ENCODE data around the gene TUBGCP2.
A peak's percentile ranks its signal among the peaks of the same experiment; 100 is the strongest.

Gene TUBGCP2

GRCh38 chr10:133251388-133252222 is 57.1 kb downstream of the TUBGCP2 start:
- H3K4me3 ChIP-seq (ENCODE audit: insufficient read depth in 1 of 2, low read depth in 1 of 2, low read length in 2 of 2) = no peak overlapping the region
- no peak overlapping the region for H3K27ac ChIP-seq (ENCODE audit: low read length, poor library complexity, severe bottlenecking)
- no peaks in the 10 kb centered on the region for H3K79me1 ChIP-seq (replicated peaks; ENCODE audit: low read length, poor library complexity, severe bottlenecking)
- H3K4me1 ChIP-seq (ENCODE audit: control insufficient read depth, insufficient read depth, low read depth, low read length) = peaks cover 2% of the 10 kb centered on the region
- no peaks in the 10 kb centered on the region for H3K9me3 ChIP-seq (ENCODE audit: control insufficient read depth, low read length)
- H2BK15ac ChIP-seq (ENCODE audit: low read depth, poor library complexity, severe bottlenecking) = no peak overlapping the region
- H3K36me3 ChIP-seq (ENCODE audit: control insufficient read depth in 1 of 2, insufficient read depth in 2 of 2, low read depth in 1 of 2, low read length in 2 of 2) = no peaks in the 10 kb centered on the region
- no peak overlapping the region for H3K4me2 ChIP-seq (ENCODE audit: low read length, poor library complexity, severe bottlenecking)
- H3K4ac ChIP-seq (ENCODE audit: low read depth in 1 of 2, low read length in 2 of 2) = no peak overlapping the region
- H3K27me3 ChIP-seq (ENCODE audit: control insufficient read depth in 1 of 2, insufficient read depth in 1 of 2, low read length in 2 of 2) = peaks cover 5 to 39% of the 10 kb centered on the region in 2 experiments
- no peak overlapping the region for H3K23ac ChIP-seq (ENCODE audit: low read length in 2 of 2)
- no peak overlapping the region for H3K9ac ChIP-seq (ENCODE audit: low read length)
- no peak overlapping the region for H2BK120ac ChIP-seq (ENCODE audit: low read depth, low read length)
- H4K8ac ChIP-seq (ENCODE audit: low read length) = no peak overlapping the region
- no peak overlapping the region for H3K18ac ChIP-seq (ENCODE audit: low read depth in 1 of 2, low read length in 2 of 2)
- no peak overlapping the region for H2AK5ac ChIP-seq (ENCODE audit: low read length, severe bottlenecking)
- H3K14ac ChIP-seq (ENCODE audit: low read length in 2 of 2) = no peak overlapping the region
- H2AFZ ChIP-seq (ENCODE audit: low read depth, low read length) = no peak overlapping the region
- no peak overlapping the region for H2BK5ac ChIP-seq (ENCODE audit: low read depth, low read length, poor library complexity, severe bottlenecking)
- H4K91ac ChIP-seq (ENCODE audit: low read length) = no peak overlapping the region
- DNase-seq = no peak
- WGBS = 78% methylated on average over 27 of the region's 28 CpGs
- H2BK12ac ChIP-seq (ENCODE audit: low read length in 2 of 2) = no peak overlapping the region

- 71% methylated on average over 11 of the region's 11 CpGs for WGBS
- no peak for DNase-seq
- no peak overlapping the region for H3K9ac ChIP-seq (ENCODE audit: low read length)
- H4K8ac ChIP-seq (ENCODE audit: low read length) = no peak overlapping the region
- no peak overlapping the region for H2AK5ac ChIP-seq (ENCODE audit: low read length, severe bottlenecking)
- H3K4me3 ChIP-seq (ENCODE audit: insufficient read depth in 1 of 2, low read depth in 1 of 2, low read length in 2 of 2) = no peak overlapping the region
- H2BK12ac ChIP-seq (ENCODE audit: low read length in 2 of 2) = no peak overlapping the region
- no peak overlapping the region for H3K23ac ChIP-seq (ENCODE audit: low read length in 2 of 2)
- no peak overlapping the region for H2BK5ac ChIP-seq (ENCODE audit: low read depth, low read length, poor library complexity, severe bottlenecking)
- H2AFZ ChIP-seq (ENCODE audit: low read depth, low read length) = no peak overlapping the region
- no peak overlapping the region for H2BK120ac ChIP-seq (ENCODE audit: low read depth, low read length)
- H3K27ac ChIP-seq (ENCODE audit: low read length, poor library complexity, severe bottlenecking) = no peak overlapping the region
- no peak overlapping the region for H3K4ac ChIP-seq (ENCODE audit: low read depth in 1 of 2, low read length in 2 of 2)
- H4K91ac ChIP-seq (ENCODE audit: low read length) = no peak overlapping the region
- H3K27me3 ChIP-seq (ENCODE audit: control insufficient read depth in 1 of 2, insufficient read depth in 1 of 2, low read length in 2 of 2) = peaks cover 5 to 53% of the 10 kb centered on the region in 2 experiments
- no peak overlapping the region for H2BK15ac ChIP-seq (ENCODE audit: low read depth, poor library complexity, severe bottlenecking)
- no peak overlapping the region for H3K18ac ChIP-seq (ENCODE audit: low read depth in 1 of 2, low read length in 2 of 2)
- no peaks in the 10 kb centered on the region for H3K9me3 ChIP-seq (ENCODE audit: control insufficient read depth, low read length)
- H3K4me1 ChIP-seq (ENCODE audit: control insufficient read depth, insufficient read depth, low read depth, low read length) = peaks cover 2% of the 10 kb centered on the region
- no peaks in the 10 kb centered on the region for H3K36me3 ChIP-seq (ENCODE audit: control insufficient read depth in 1 of 2, insufficient read depth in 2 of 2, low read depth in 1 of 2, low read length in 2 of 2)
- no peak overlapping the region for H3K14ac ChIP-seq (ENCODE audit: low read length in 2 of 2)
- H3K4me2 ChIP-seq (ENCODE audit: low read length, poor library complexity, severe bottlenecking) = no peak overlapping the region
- H3K79me1 ChIP-seq (replicated peaks; ENCODE audit: low read length, poor library complexity, severe bottlenecking) = no peaks in the 10 kb centered on the region
Observed at GRCh38 chr10:133249975-133250754, 58.5 kb downstream of the TUBGCP2 start.

- no peak overlapping the region for H3K4me2 ChIP-seq (ENCODE audit: low read length, poor library complexity, severe bottlenecking)
- DNase-seq = no peak
- peaks cover 5 to 61% of the 10 kb centered on the region in 2 experiments for H3K27me3 ChIP-seq (ENCODE audit: control insufficient read depth in 1 of 2, insufficient read depth in 1 of 2, low read length in 2 of 2)
- no peak overlapping the region for H2AFZ ChIP-seq (ENCODE audit: low read depth, low read length)
- no peak overlapping the region for H2BK120ac ChIP-seq (ENCODE audit: low read depth, low read length)
- no peak overlapping the region for H2AK5ac ChIP-seq (ENCODE audit: low read length, severe bottlenecking)
- H3K4ac ChIP-seq (ENCODE audit: low read depth in 1 of 2, low read length in 2 of 2) = no peak overlapping the region
- no peak overlapping the region for H3K14ac ChIP-seq (ENCODE audit: low read length in 2 of 2)
- H3K18ac ChIP-seq (ENCODE audit: low read depth in 1 of 2, low read length in 2 of 2) = no peak overlapping the region
- H3K4me3 ChIP-seq (ENCODE audit: insufficient read depth in 1 of 2, low read depth in 1 of 2, low read length in 2 of 2) = no peak overlapping the region
- H3K9me3 ChIP-seq (ENCODE audit: control insufficient read depth, low read length) = no peaks in the 10 kb centered on the region
- 72% methylated on average over 19 of the region's 21 CpGs for WGBS
- no peak overlapping the region for H3K27ac ChIP-seq (ENCODE audit: low read length, poor library complexity, severe bottlenecking)
- no peak overlapping the region for H3K9ac ChIP-seq (ENCODE audit: low read length)
- no peak overlapping the region for H3K23ac ChIP-seq (ENCODE audit: low read length in 2 of 2)
- H4K91ac ChIP-seq (ENCODE audit: low read length) = peak overlapping the region; percentile 43
- H2BK5ac ChIP-seq (ENCODE audit: low read depth, low read length, poor library complexity, severe bottlenecking) = no peak overlapping the region
- H2BK12ac ChIP-seq (ENCODE audit: low read length in 2 of 2) = no peak overlapping the region
- no peak overlapping the region for H4K8ac ChIP-seq (ENCODE audit: low read length)
- no peaks in the 10 kb centered on the region for H3K36me3 ChIP-seq (ENCODE audit: control insufficient read depth in 1 of 2, insufficient read depth in 2 of 2, low read depth in 1 of 2, low read length in 2 of 2)
- no peak overlapping the region for H2BK15ac ChIP-seq (ENCODE audit: low read depth, poor library complexity, severe bottlenecking)
- H3K4me1 ChIP-seq (ENCODE audit: control insufficient read depth, insufficient read depth, low read depth, low read length) = peaks cover 2% of the 10 kb centered on the region
- H3K79me1 ChIP-seq (replicated peaks; ENCODE audit: low read length, poor library complexity, severe bottlenecking) = no peaks in the 10 kb centered on the region
Observed at GRCh38 chr10:133249094-133249780, 59.4 kb downstream of the TUBGCP2 start.

GRCh38 chr10:133248334-133248715 is 60.3 kb downstream of the TUBGCP2 start:
- H2BK15ac ChIP-seq (ENCODE audit: low read depth, poor library complexity, severe bottlenecking) = no peak overlapping the region
- H2BK5ac ChIP-seq (ENCODE audit: low read depth, low read length, poor library complexity, severe bottlenecking) = no peak overlapping the region
- H3K27ac ChIP-seq (ENCODE audit: low read length, poor library complexity, severe bottlenecking) = no peak overlapping the region
- no peak overlapping the region for H3K4me2 ChIP-seq (ENCODE audit: low read length, poor library complexity, severe bottlenecking)
- peaks cover 2% of the 10 kb centered on the region for H3K4me1 ChIP-seq (ENCODE audit: control insufficient read depth, insufficient read depth, low read depth, low read length)
- H2BK12ac ChIP-seq (ENCODE audit: low read length in 2 of 2) = no peak overlapping the region
- no peak overlapping the region for H3K4ac ChIP-seq (ENCODE audit: low read depth in 1 of 2, low read length in 2 of 2)
- WGBS = 91% methylated on average over 12 of the region's 12 CpGs
- no peak overlapping the region for H2BK120ac ChIP-seq (ENCODE audit: low read depth, low read length)
- H3K36me3 ChIP-seq (ENCODE audit: control insufficient read depth in 1 of 2, insufficient read depth in 2 of 2, low read depth in 1 of 2, low read length in 2 of 2) = no peaks in the 10 kb centered on the region
- no peaks in the 10 kb centered on the region for H3K9me3 ChIP-seq (ENCODE audit: control insufficient read depth, low read length)
- no peak overlapping the region for H4K8ac ChIP-seq (ENCODE audit: low read length)
- no peak overlapping the region for H3K9ac ChIP-seq (ENCODE audit: low read length)
- H3K79me1 ChIP-seq (replicated peaks; ENCODE audit: low read length, poor library complexity, severe bottlenecking) = no peaks in the 10 kb centered on the region
- H3K18ac ChIP-seq (ENCODE audit: low read depth in 1 of 2, low read length in 2 of 2) = no peak overlapping the region
- H3K27me3 ChIP-seq (ENCODE audit: control insufficient read depth in 1 of 2, insufficient read depth in 1 of 2, low read length in 2 of 2) = peaks cover 9 to 69% of the 10 kb centered on the region in 2 experiments
- H3K4me3 ChIP-seq (ENCODE audit: insufficient read depth in 1 of 2, low read depth in 1 of 2, low read length in 2 of 2) = no peak overlapping the region
- H3K23ac ChIP-seq (ENCODE audit: low read length in 2 of 2) = no peak overlapping the region
- H4K91ac ChIP-seq (ENCODE audit: low read length) = no peak overlapping the region
- H2AK5ac ChIP-seq (ENCODE audit: low read length, severe bottlenecking) = no peak overlapping the region
- no peak overlapping the region for H3K14ac ChIP-seq (ENCODE audit: low read length in 2 of 2)
- DNase-seq = no peak
- H2AFZ ChIP-seq (ENCODE audit: low read depth, low read length) = no peak overlapping the region

All from mesenchymal stem cell (in vitro differentiated cells and primary cell).